Measurements from ENCODE around the gene PDE6G.

PDE6G gene

DNA sequence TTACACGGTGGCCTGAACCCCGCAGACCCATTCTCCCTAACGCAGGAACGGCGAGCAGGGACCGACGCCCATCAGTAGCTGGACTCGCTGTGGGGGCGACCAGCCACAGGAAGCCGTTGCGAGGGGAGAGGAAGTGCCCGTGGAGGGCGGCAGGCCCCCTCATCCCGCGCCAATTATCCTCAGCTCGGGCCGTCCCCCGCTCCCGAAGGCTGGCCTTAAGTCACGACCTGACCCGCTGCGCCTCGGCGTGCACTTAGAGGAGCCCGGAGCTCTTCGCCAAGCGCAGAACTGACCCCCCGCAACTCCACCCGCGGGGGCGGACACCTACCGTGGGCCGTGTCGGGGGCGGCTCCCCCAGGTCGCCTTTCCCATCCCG lies 26.9 kb upstream of the PDE6G start:
- ChIA-PET CTCF (interaction anchor here (0.6 to 2.2 kb wide), 7 partner anchors 8 to 263 kb away, joined by 3 to 9 read pairs (median 5); no protein-coding TSS in a partner anchor), POLR2A (interaction anchor here (0.5 to 6.6 kb wide), 32 partner anchors 8 to 354 kb away, joined by 3 to 109 read pairs (median 4); partner anchors contain the start of genes ACTG1, CCDC137, DCXR and FAAP100)
- peak overlapping the region; percentile 92 for H3K4me3 ChIP-seq (ENCODE audit: low read depth, low read length)
- peaks cover 6 to 49% of the 10 kb centered on the region in 2 experiments; a peak in 2 of 3 replicates for H3K36me3 ChIP-seq (ENCODE audit: control insufficient read depth in 2 of 2, insufficient read depth in 1 of 2, low read length in 2 of 2)
- H3K4me1 ChIP-seq (ENCODE audit: control insufficient read depth, insufficient read depth, low read length), result peaks cover 4% of the 10 kb centered on the region
- peak overlapping the region; percentile 82 for H3K27ac ChIP-seq (ENCODE audit: extremely low read depth, low read depth, low read length)
- no peaks in the 10 kb centered on the region for H3K9me3 ChIP-seq (ENCODE audit: control insufficient read depth, insufficient read depth, low read depth, low read length)
- peak; percentile 55; the same call in 1 of the 2 replicates for TF ChIP-seq ZBTB11 (tag by site-specific recombination; conservative IDR thresholded peaks at IDR 0.05; ENCODE audit: low read depth)
- TF ChIP-seq ZNF558 (tag by site-specific recombination; IDR thresholded peaks at IDR 0.05), result no peak
- peak; percentile 66; the same call in 1 of the 2 replicates for TF ChIP-seq KLF7 (tag by site-specific recombination; IDR thresholded peaks at IDR 0.05; ENCODE audit: borderline replicate concordance)
- no peak for TF ChIP-seq ZBTB26 (tag by site-specific recombination; optimal IDR thresholded peaks at IDR 0.05)
- TF ChIP-seq GLI4 (tag by site-specific recombination; IDR thresholded peaks at IDR 0.05), result no peak
- TF ChIP-seq OVOL3 (tag by site-specific recombination; IDR thresholded peaks at IDR 0.05), result no peak
- TF ChIP-seq, protein P1, sequence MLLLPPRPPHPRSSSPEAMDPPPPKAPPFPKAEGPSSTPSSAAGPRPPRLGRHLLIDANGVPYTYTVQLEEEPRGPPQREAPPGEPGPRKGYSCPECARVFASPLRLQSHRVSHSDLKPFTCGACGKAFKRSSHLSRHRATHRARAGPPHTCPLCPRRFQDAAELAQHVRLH (tag by site-specific recombination; IDR thresholded peaks at IDR 0.05), result 0 out of 2 replicates have a peak, but pooled peaks have one; percentile 31
- no peak for TF ChIP-seq ZNF221 (tag by site-specific recombination; IDR thresholded peaks at IDR 0.05; ENCODE audit: borderline replicate concordance)
- TF ChIP-seq EGR2 (tag by site-specific recombination; IDR thresholded peaks at IDR 0.05; ENCODE audit: low read depth), result peak; percentile 91
- peak; percentile 94 for TF ChIP-seq ZIC2 (tag by site-specific recombination; IDR thresholded peaks at IDR 0.05)
- no peak for TF ChIP-seq FEZF1 (tag by site-specific recombination; IDR thresholded peaks at IDR 0.05)
- no peak for TF ChIP-seq ZNF175 (tag by site-specific recombination; IDR thresholded peaks at IDR 0.05)
- peak; percentile 51; the same call in 1 of the 2 replicates for TF ChIP-seq ZSCAN30 (tag by site-specific recombination; IDR thresholded peaks at IDR 0.05)
- peak; percentile 51; the same call in 1 of the 2 replicates for TF ChIP-seq HIC1 (tag by site-specific recombination; IDR thresholded peaks at IDR 0.05)
- 0 out of 2 replicates have a peak, but pooled peaks have one; percentile 60 for TF ChIP-seq ZNF837 (tag by site-specific recombination; IDR thresholded peaks at IDR 0.05)
- 0 out of 2 replicates have a peak, but pooled peaks have one; percentile 22 for TF ChIP-seq ZNF600 (tag by site-specific recombination; IDR thresholded peaks at IDR 0.05)
- peak; percentile 91 for TF ChIP-seq GLIS1 (tag by site-specific recombination; IDR thresholded peaks at IDR 0.05)
- TF ChIP-seq, protein P2, sequence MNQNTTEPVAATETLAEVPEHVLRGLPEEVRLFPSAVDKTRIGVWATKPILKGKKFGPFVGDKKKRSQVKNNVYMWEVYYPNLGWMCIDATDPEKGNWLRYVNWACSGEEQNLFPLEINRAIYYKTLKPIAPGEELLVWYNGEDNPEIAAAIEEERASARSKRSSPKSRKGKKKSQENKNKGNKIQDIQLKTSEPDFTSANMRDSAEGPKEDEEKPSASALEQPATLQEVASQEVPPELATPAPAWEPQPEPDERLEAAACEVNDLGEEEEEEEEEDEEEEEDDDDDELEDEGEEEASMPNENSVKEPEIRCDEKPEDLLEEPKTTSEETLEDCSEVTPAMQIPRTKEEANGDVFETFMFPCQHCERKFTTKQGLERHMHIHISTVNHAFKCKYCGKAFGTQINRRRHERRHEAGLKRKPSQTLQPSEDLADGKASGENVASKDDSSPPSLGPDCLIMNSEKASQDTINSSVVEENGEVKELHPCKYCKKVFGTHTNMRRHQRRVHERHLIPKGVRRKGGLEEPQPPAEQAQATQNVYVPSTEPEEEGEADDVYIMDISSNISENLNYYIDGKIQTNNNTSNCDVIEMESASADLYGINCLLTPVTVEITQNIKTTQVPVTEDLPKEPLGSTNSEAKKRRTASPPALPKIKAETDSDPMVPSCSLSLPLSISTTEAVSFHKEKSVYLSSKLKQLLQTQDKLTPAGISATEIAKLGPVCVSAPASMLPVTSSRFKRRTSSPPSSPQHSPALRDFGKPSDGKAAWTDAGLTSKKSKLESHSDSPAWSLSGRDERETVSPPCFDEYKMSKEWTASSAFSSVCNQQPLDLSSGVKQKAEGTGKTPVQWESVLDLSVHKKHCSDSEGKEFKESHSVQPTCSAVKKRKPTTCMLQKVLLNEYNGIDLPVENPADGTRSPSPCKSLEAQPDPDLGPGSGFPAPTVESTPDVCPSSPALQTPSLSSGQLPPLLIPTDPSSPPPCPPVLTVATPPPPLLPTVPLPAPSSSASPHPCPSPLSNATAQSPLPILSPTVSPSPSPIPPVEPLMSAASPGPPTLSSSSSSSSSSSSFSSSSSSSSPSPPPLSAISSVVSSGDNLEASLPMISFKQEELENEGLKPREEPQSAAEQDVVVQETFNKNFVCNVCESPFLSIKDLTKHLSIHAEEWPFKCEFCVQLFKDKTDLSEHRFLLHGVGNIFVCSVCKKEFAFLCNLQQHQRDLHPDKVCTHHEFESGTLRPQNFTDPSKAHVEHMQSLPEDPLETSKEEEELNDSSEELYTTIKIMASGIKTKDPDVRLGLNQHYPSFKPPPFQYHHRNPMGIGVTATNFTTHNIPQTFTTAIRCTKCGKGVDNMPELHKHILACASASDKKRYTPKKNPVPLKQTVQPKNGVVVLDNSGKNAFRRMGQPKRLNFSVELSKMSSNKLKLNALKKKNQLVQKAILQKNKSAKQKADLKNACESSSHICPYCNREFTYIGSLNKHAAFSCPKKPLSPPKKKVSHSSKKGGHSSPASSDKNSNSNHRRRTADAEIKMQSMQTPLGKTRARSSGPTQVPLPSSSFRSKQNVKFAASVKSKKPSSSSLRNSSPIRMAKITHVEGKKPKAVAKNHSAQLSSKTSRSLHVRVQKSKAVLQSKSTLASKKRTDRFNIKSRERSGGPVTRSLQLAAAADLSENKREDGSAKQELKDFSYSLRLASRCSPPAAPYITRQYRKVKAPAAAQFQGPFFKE (tag by site-specific recombination; IDR thresholded peaks at IDR 0.05; ENCODE audit: borderline replicate concordance), result 0 out of 2 replicates have a peak, but pooled peaks have one; percentile 62
- TF ChIP-seq ZNF324 (tag by site-specific recombination; IDR thresholded peaks at IDR 0.05), result 0 out of 2 replicates have a peak, but pooled peaks have one; percentile 20
- peak; percentile 20; the same call in 1 of the 2 replicates for TF ChIP-seq ZNF146 (tag by site-specific recombination; IDR thresholded peaks at IDR 0.05)
- TF ChIP-seq ZNF48 (tag by site-specific recombination; IDR thresholded peaks at IDR 0.05), result no peak
- peak; percentile 93 for TF ChIP-seq ZFHX2 (tag by site-specific recombination; conservative IDR thresholded peaks at IDR 0.05)
- 0 out of 2 replicates have a peak, but pooled peaks have one; percentile 28 for TF ChIP-seq ZNF391 (tag by site-specific recombination; IDR thresholded peaks at IDR 0.05; ENCODE audit: borderline replicate concordance, low read depth)
- TF ChIP-seq ZNF404 (tag by site-specific recombination; IDR thresholded peaks at IDR 0.05), result no peak
- TF ChIP-seq GLIS2 (tag by site-specific recombination; IDR thresholded peaks at IDR 0.05), result peak; percentile 100
- no peak for TF ChIP-seq HOXC10 (CRISPR knock-in tag; IDR thresholded peaks at IDR 0.05)
